HepG2 (cell line): ENCODE measurements around the gene EPHA3. TPM values are rescaled to one million over a fixed set of nuclear protein-coding genes. Genes with fewer than 3 reads are reported as not detected.

ENCODE experiments used
- CREB1 ChIP-seq, 2 experiments: fragments of 450-650 bp in 1 of 2; IDR thresholded peaks; 2 replicates each; pipeline ENCODE4 v1.6.1; 2016 to 2017; ENCODE audit warnings: control low read depth in 1 of 2, mild to moderate bottlenecking in 1 of 2, missing compliant biosample characterization in 1 of 2, missing genetic modification characterization in 1 of 2
- SRSF9 ChIP-seq: fragments of 200-400 bp; formaldehyde crosslinking; IDR thresholded peaks from 2 replicates; pipeline ENCODE4 v1.6.1; 2018; ENCODE audit warnings: borderline replicate concordance, mild to moderate bottlenecking, low read depth, low read length; ENCODE audit not compliant: insufficient read depth, poor library complexity, severe bottlenecking
- ZBTB7A ChIP-seq: sonication (generic); formaldehyde crosslinking; IDR thresholded peaks from 2 replicates; pipeline ENCODE4 v1.8.0; 2022; ENCODE audit warnings: mild to moderate bottlenecking, missing genetic modification reagents
- polyA plus RNA-seq, 8 experiments: library from polyadenylated mRNA; depleted of rRNA in 3 of 8; stranded (reverse) in 7 of 8; unstranded in 1 of 8; fragments of >200 nt; fragmentation: Illumina TruSeq in 4 of 8; extraction: Trizol in 4 of 8; gene quantifications; 2 replicates each; pipeline versions ENCODE4 v1.2.1 to v1.2.3, GENCODE V29; 2011 to 2016; ENCODE audit warnings: low read depth in 4 of 8, missing spikeins in 1 of 8, mixed read lengths in 1 of 8; ENCODE audit not compliant: insufficient read depth in 1 of 8
- total RNA-seq, 5 experiments: library from RNA; depleted of rRNA; stranded (reverse); fragments of >200 nt; fragmentation: Illumina TruSeq; extraction: Trizol; gene quantifications; 2 replicates each; pipeline ENCODE4 v1.2.3, GENCODE V29; 2016; ENCODE audit warnings: low read depth in 1 of 5
- TF ChIP-seq, protein P1 (sequence below): sonication (generic); formaldehyde crosslinking; conservative IDR thresholded peaks from 2 replicates; pipeline ENCODE4 v1.8.0; 2022; ENCODE audit warnings: mild to moderate bottlenecking, moderate library complexity, missing genetic modification reagents
- TF ChIP-seq, protein P2 (sequence below): IDR thresholded peaks from 2 replicates; pipeline ENCODE4 v1.6.1; 2012; ENCODE audit warnings: low read length, improper control_type of control experiment
- TF ChIP-seq, protein P3 (sequence below): IDR thresholded peaks from 2 replicates; pipeline ENCODE4 v1.6.1; 2016

EPHA3 gene
- total and polyA plus RNA-seq, 2 of the 13 experiments (the other 11 are each of a cell fraction or from before 2014, with no cell fraction given) = 0.01 TPM; not detected in 1

GRCh38 chr3:89314454-89315098, 207.2 kb downstream of the EPHA3 start (continued):
- TF ChIP-seq, protein P1, sequence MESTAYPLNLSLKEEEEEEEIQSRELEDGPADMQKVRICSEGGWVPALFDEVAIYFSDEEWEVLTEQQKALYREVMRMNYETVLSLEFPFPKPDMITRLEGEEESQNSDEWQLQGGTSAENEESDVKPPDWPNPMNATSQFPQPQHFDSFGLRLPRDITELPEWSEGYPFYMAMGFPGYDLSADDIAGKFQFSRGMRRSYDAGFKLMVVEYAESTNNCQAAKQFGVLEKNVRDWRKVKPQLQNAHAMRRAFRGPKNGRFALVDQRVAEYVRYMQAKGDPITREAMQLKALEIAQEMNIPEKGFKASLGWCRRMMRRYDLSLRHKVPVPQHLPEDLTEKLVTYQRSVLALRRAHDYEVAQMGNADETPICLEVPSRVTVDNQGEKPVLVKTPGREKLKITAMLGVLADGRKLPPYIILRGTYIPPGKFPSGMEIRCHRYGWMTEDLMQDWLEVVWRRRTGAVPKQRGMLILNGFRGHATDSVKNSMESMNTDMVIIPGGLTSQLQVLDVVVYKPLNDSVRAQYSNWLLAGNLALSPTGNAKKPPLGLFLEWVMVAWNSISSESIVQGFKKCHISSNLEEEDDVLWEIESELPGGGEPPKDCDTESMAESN (CRISPR knock-in tag) = no peak
- TF ChIP-seq, protein P2, sequence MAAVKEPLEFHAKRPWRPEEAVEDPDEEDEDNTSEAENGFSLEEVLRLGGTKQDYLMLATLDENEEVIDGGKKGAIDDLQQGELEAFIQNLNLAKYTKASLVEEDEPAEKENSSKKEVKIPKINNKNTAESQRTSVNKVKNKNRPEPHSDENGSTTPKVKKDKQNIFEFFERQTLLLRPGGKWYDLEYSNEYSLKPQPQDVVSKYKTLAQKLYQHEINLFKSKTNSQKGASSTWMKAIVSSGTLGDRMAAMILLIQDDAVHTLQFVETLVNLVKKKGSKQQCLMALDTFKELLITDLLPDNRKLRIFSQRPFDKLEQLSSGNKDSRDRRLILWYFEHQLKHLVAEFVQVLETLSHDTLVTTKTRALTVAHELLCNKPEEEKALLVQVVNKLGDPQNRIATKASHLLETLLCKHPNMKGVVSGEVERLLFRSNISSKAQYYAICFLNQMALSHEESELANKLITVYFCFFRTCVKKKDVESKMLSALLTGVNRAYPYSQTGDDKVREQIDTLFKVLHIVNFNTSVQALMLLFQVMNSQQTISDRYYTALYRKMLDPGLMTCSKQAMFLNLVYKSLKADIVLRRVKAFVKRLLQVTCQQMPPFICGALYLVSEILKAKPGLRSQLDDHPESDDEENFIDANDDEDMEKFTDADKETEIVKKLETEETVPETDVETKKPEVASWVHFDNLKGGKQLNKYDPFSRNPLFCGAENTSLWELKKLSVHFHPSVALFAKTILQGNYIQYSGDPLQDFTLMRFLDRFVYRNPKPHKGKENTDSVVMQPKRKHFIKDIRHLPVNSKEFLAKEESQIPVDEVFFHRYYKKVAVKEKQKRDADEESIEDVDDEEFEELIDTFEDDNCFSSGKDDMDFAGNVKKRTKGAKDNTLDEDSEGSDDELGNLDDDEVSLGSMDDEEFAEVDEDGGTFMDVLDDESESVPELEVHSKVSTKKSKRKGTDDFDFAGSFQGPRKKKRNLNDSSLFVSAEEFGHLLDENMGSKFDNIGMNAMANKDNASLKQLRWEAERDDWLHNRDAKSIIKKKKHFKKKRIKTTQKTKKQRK = no peak
- no peak for TF ChIP-seq ZBTB7A (CRISPR knock-in tag)
- no peak for TF ChIP-seq SRSF9
- TF ChIP-seq CREB1 (IDR thresholded peaks at IDR 0.05) = peak; percentile 58; the same call in 1 of the 2 replicates
- TF ChIP-seq CREB1 (CRISPR knock-in tag; IDR thresholded peaks at IDR 0.05) = no peak
- TF ChIP-seq, protein P3, sequence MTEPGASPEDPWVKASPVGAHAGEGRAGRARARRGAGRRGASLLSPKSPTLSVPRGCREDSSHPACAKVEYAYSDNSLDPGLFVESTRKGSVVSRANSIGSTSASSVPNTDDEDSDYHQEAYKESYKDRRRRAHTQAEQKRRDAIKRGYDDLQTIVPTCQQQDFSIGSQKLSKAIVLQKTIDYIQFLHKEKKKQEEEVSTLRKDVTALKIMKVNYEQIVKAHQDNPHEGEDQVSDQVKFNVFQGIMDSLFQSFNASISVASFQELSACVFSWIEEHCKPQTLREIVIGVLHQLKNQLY (CRISPR knock-in tag) = no peak
